ENCODE data around the gene DNAJA3. TPM values are rescaled to one million over a fixed set of nuclear protein-coding genes. Genes with fewer than 3 reads are reported as not detected.

DNAJA3 gene
- total RNA-seq, 6 donors from 2014 or later, result 31.2 to 61.8 (median 36.6) TPM

- Histone ChIP-seq H3K9me3 (no peaks in the 10 kb centered on the region), H3K27ac (no peak overlapping the region), H3K36me3 (peaks cover 16 to 83% (median 58%) of the 10 kb centered on the region in 4 donors), H3K4me3 (no peak overlapping the region), H3K4me1 (no peaks in the 10 kb centered on the region), H3K27me3 (no peaks in the 10 kb centered on the region)
- ATAC-seq (ENCODE audit: low FRiP score in 2 of 2), result no peak
- WGBS, 2 donors, result 90 to 98% methylated on average over 3 of the region's 3 CpGs
- no peak for DNase-seq
- TF ChIP-seq CTCF (IDR thresholded peaks at IDR 0.05), result no peak
- no peak for TF ChIP-seq POLR2AphosphoS5 (IDR thresholded peaks at IDR 0.05)
- no peak for TF ChIP-seq EP300 (IDR thresholded peaks at IDR 0.05)
- TF ChIP-seq POLR2A (IDR thresholded peaks at IDR 0.05), result no peak
Observed at GRCh38 chr16:4437366-4437765, 11.7 kb downstream of the DNAJA3 start.

DNA sequence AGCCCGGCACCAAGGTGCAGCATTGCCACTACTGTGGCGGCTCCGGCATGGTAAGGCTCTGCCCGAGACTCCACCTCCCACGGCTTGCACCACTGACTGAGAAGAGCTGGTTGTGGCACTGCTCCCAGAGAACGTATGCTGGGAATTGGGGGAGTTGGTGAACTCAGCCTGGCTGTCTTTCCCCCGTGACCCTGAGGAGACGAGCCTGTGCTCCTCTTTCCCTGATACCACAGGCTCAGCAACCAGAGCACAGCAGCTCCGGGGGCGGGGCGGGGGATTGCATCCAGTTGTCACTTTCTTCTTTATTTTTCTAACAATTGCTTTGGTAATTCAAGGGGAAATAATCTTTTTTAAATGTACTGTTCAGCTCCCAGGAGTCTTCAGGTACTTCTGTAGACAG is 16.7 kb downstream of the DNAJA3 start:
- 95 to 98% methylated on average over 11 of the region's 11 CpGs for WGBS, 2 donors
- H3K27ac ChIP-seq, result no peak overlapping the region
- no peaks in the 10 kb centered on the region for H3K27me3 ChIP-seq
- H3K4me3 ChIP-seq, result no peak overlapping the region
- H3K4me1 ChIP-seq, result no peaks in the 10 kb centered on the region
- H3K36me3 ChIP-seq, result peaks cover 53 to 100% (median 88%) of the 10 kb centered on the region in 4 donors
- TF ChIP-seq POLR2AphosphoS5 (IDR thresholded peaks at IDR 0.05), result no peak
- no peak for TF ChIP-seq CTCF (IDR thresholded peaks at IDR 0.05)
- ATAC-seq (ENCODE audit: low FRiP score in 2 of 2), result no peak
- no peaks in the 10 kb centered on the region for H3K9me3 ChIP-seq
- no peak for DNase-seq

GRCh38 chr16:4443271-4443670 is 17.6 kb downstream of the DNAJA3 start:
- H3K27ac ChIP-seq, result no peak overlapping the region
- no peaks in the 10 kb centered on the region for H3K27me3 ChIP-seq
- DNase-seq, result no peak
- 70 to 87% methylated on average over 5 of the region's 5 CpGs for WGBS, 2 donors
- ATAC-seq (ENCODE audit: low FRiP score in 2 of 2), result no peak
- no peaks in the 10 kb centered on the region for H3K9me3 ChIP-seq
- peaks cover 54 to 100% (median 90%) of the 10 kb centered on the region in 4 donors for H3K36me3 ChIP-seq
- no peak overlapping the region for H3K4me3 ChIP-seq
- H3K4me1 ChIP-seq, result no peaks in the 10 kb centered on the region
- TF ChIP-seq POLR2A (IDR thresholded peaks at IDR 0.05) (no peak), POLR2AphosphoS5 (IDR thresholded peaks at IDR 0.05) (no peak), EP300 (IDR thresholded peaks at IDR 0.05) (no peak), CTCF (IDR thresholded peaks at IDR 0.05) (no peak)

DNA sequence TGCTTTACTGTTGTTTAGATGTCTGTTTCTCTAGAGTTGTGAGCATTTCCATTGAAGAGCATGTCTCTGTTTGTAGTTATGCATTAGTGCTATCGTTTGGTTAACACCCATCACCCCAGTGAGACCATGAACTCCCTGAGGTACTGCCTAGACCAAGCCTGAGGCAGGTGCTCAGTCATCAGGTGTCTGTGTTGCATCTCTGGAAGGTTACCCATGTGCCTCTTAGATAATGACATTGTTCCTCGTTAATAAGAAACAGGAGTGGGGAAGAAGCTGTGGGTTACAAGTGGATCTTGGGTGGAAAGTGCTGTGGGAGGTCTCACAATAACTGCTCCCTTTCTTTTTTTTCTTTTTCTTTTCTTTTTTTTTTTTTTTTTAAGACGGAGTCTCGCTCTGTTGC is 18.3 kb downstream of the DNAJA3 start:
- H3K36me3 ChIP-seq, result peaks cover 59 to 100% (median 92%) of the 10 kb centered on the region in 4 donors
- WGBS, 2 donors, result 91 to 95% methylated on average over 4 of the region's 4 CpGs
- no peak for ATAC-seq (ENCODE audit: low FRiP score in 2 of 2)

More for the DNA sequence above, 18.3 kb downstream of the DNAJA3 start:
- no peak overlapping the region for H3K4me3 ChIP-seq
- no peaks in the 10 kb centered on the region for H3K27me3 ChIP-seq
- no peak overlapping the region for H3K27ac ChIP-seq
- no peaks in the 10 kb centered on the region for H3K9me3 ChIP-seq
- no peak for DNase-seq
- TF ChIP-seq POLR2A (IDR thresholded peaks at IDR 0.05), result no peak
- TF ChIP-seq EP300 (IDR thresholded peaks at IDR 0.05), result no peak
- no peak for TF ChIP-seq POLR2AphosphoS5 (IDR thresholded peaks at IDR 0.05)
- no peak for TF ChIP-seq CTCF (IDR thresholded peaks at IDR 0.05)
- H3K4me1 ChIP-seq, result no peaks in the 10 kb centered on the region

Measured in upper lobe of left lung (tissue), 6 donors.